Measurements from ENCODE around the gene UROS. TPM values are rescaled to one million over a fixed set of nuclear protein-coding genes. Genes with fewer than 3 reads are reported as not detected.
A peak's percentile ranks its signal among the peaks of the same experiment; 100 is the strongest.

The UROS gene
- 61.1 and 62.1 TPM in 2 replicates for total RNA-seq

GRCh38 chr10:125822878-125823662 lies at the start of gene UROS, which contains the start of gene BCCIP:
Gene UROS (minus strand): TSS chr10:125823258. CDS start chr10:125816499, 6,759 bp downstream.
Gene BCCIP (plus strand): TSS chr10:125823546. CDS start chr10:125823558, 12 bp downstream.

GRCh38 chr10:125775491-125776106 lies 47.5 kb downstream of the UROS start, which contains the start of gene MMP21:
Gene MMP21 (minus strand): TSS chr10:125775821. CDS start chr10:125775821, 0 bp downstream.

Small RNA genes within 50 kb of the gene (small RNA-seq; reads per million reads assigned to genes)
- 0.85 reads per million, percentile 52 among the genes with 10 or more reads in this experiment for gene MIR4484
- gene RF00017 = not detected

Other genes starting within 250 kb of the UROS start
- not detected in 2 replicates for gene TEX36, start 140.1 kb downstream of the UROS start, total RNA-seq
- gene EDRF1, start 103.5 kb downstream of the UROS start, total RNA-seq = 23.6 and 25.5 TPM in 2 replicates
- 0.10 and 0.33 TPM in 2 replicates for gene MMP21, start 47.4 kb downstream of the UROS start, total RNA-seq
- 35.6 and 59.1 TPM in 2 replicates for gene BCCIP, start 288 bp upstream of the UROS start, total RNA-seq
- gene DHX32, start 58.0 kb upstream of the UROS start, total RNA-seq = 35.6 and 50.3 TPM in 2 replicates
- gene FANK1, start 73.3 kb upstream of the UROS start, total RNA-seq = 2.5 and 3.3 TPM in 2 replicates